ENCODE results near the gene SH3RF1.

GRCh38 chr4:169152098-169152497, 118.7 kb downstream of the SH3RF1 start:
- no peak for TF ChIP-seq CTCF (IDR thresholded peaks at IDR 0.05; ENCODE audit: low read depth, low read length, poor library complexity, severe bottlenecking)
- TF ChIP-seq EZH2phosphoT487 (IDR thresholded peaks at IDR 0.05; ENCODE audit: borderline replicate concordance, low read length), result no peak

Data from DOHH2 (cell line).